Astrocyte of the spinal cord (primary cell): ENCODE measurements around the gene UPB1.

Source experiments
- DNase-seq: peaks from one replicate; pipeline ENCODE4 v3.0.0; 2011; ENCODE audit warnings: low read depth, low spot score
- H3K4me3 ChIP-seq: 2 replicates; pipeline ENCODE4 v1.5.1; 2011; ENCODE audit warnings: low read depth, mild to moderate bottlenecking, low read length, moderate library complexity
- in situ Hi-C: cut with HindIII; loops from 2 replicates; pipeline ENCODE4 v1.10.0; 2017; ENCODE audit warnings: low sequenced_read_pairs
- TF ChIP-seq, protein P1 (sequence below): IDR thresholded peaks from 2 replicates; pipeline ENCODE4 v1.5.1; 2012; ENCODE audit warnings: low read depth, mild to moderate bottlenecking, low read length, inconsistent platforms

UPB1 gene

DNA sequence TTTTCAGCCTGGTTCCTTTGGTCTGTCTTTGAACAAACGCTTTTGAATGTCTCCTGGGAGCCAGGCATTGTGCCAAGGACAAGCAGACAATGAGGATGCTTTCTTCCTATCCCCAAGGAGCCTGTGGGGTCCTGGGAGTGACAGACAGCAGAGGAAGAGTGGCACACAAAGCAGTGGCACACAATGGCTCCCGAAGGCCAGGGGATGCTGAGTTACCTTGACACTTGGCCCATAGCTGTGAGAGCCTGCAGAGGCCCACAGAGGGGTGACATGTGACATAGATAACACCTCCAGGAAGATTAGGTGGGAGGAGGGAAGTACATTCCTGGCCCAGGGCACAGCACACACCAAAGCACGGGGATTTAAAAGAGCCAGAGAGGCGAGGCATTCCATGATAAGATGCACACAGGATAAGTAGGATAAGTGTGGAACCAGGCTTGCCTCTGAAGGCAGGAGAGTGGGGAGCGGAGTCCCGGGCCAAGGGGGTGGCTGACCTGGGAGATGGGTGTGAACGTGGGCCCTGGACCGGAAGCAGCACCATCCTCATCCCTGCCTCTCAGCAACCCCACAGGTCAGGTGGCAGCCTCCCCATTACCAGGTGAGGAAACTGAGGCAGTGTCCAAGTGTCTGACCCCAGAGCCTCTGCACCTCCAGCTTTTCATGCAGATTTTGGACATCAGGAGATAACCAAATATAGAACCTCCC lies 6.3 kb downstream of the UPB1 start:
- in situ Hi-C loops = no loop called here
- DNase-seq = no peak
- H3K4me3 ChIP-seq = no peak overlapping the region
- TF ChIP-seq, protein P1, sequence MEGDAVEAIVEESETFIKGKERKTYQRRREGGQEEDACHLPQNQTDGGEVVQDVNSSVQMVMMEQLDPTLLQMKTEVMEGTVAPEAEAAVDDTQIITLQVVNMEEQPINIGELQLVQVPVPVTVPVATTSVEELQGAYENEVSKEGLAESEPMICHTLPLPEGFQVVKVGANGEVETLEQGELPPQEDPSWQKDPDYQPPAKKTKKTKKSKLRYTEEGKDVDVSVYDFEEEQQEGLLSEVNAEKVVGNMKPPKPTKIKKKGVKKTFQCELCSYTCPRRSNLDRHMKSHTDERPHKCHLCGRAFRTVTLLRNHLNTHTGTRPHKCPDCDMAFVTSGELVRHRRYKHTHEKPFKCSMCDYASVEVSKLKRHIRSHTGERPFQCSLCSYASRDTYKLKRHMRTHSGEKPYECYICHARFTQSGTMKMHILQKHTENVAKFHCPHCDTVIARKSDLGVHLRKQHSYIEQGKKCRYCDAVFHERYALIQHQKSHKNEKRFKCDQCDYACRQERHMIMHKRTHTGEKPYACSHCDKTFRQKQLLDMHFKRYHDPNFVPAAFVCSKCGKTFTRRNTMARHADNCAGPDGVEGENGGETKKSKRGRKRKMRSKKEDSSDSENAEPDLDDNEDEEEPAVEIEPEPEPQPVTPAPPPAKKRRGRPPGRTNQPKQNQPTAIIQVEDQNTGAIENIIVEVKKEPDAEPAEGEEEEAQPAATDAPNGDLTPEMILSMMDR = no peak

DNA sequence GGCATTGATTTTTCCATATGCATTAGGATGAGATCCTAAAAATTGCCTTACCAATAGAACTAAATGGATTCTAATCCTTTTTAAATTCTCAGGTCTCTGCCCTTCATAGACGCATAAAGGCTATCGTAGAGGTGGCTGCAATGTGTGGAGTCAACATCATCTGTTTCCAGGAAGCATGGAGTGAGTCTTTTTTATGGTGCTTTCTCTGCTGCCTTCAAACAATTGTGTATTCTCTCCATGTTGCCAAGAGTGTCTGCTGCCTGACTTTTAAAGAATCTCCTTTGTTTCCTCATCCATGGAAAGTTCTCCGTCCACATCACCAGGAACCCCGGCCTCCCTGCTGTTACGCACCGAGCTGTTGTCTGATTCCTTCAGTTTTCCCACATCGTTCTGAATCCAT lies 6.9 kb downstream of the UPB1 start:
- in situ Hi-C loops = no loop called here
- DNase-seq = no peak
- TF ChIP-seq, protein P1 = no peak
- no peak overlapping the region for H3K4me3 ChIP-seq

DNA sequence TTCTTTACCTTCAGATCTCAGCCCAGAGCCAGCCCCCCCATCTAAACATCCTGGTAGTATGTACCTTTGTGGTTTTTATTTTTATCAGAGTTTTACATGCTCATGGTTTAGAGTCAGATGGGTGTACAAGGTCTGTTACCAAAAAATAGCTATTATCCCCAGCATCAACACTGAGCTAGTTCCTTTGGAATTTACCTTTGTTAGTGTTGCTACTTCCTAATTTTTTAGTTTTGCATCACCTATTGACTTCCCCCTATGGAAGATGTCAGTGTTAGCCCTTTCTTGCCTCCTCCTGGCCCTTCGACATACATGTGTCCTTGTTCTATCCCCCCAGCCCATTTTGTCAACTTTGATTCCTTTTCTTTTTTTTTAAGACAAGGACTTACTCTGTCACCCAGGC lies 7.4 kb downstream of the UPB1 start:
- H3K4me3 ChIP-seq = no peak overlapping the region
- TF ChIP-seq, protein P1 = no peak
- DNase-seq = no peak
- in situ Hi-C loops = no loop called here

DNA sequence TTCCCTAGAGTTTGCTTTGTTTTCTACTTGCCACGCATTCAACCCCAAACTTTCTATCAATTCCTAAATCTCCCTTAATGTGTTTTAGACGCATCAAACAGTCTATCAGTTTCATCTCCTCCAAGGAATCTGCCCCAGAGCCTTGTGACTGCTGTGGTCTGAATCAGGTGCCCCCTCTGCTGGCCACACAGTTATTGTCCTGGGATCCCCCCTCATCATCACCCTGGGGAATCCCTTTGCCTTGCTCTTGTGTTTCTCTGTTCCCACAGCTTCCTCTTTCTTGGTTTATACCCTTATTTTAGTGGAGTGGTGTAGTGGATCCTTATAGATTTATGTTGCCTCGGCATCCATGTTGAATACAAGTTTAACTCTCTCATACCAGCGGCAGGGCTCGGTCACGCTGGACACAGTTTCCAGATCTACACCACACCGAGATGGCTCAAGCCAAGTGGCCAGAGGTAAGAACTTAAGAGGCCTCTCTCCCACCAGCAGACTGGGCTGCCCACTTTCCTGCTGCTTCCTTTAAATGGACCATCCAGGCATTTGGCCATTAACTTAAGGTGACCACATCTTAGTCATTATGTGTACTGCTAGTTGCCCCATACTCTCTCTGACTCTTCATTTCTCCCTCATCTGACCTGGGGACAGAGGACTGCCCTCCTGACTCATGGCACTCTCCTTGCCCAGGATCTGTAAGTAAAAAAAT lies 8.2 kb downstream of the UPB1 start:
- H3K4me3 ChIP-seq = no peak overlapping the region
- in situ Hi-C loops = no loop called here
- DNase-seq = peak; percentile 48
- TF ChIP-seq, protein P1 = peak; percentile 77

DNA sequence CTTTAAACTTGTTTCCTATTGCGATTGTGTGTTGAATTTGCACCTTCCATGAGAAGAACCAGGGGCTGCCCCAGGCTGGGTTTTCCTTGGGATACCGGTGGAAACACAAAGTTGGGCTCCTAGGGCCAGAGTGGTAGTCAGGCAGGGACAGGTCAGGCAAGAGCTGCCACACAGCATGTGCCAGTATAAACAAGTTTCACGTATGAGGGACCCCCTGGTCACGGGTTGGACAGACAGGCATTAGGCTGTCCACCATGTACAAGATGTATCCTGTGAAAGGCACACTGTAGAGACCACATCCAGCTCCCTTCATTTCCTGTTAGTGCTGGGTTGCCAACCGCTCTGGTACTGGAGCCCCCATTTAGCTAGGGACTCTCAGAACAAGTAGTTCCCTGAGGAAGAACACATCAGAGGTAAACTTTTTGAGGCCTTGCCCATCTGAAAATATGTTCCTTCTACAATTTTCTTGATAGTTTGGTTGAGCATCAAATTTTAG lies 8.8 kb downstream of the UPB1 start:
- no peak overlapping the region for H3K4me3 ChIP-seq
- TF ChIP-seq, protein P1 = no peak
- in situ Hi-C loops = no loop called here
- DNase-seq = no peak

DNA sequence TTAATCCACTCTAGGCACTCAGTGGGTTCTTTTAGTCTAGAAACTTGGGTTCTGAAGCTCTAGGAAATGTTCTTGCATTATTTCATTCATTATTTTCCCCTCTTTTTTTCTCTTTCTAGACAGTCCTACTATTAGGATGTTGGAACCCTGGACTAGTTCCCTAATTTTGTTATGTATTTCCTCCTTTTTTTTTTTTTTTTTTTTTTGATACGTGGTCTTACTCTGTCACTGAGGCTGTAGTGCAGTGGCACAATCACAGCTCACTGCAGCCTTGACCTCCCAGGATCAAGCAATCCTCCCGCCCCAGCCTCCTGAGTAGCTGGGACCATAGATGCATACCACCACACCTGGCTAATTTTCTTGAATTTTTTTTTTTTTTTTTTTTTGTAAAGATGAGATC lies 9.4 kb downstream of the UPB1 start:
- no peak overlapping the region for H3K4me3 ChIP-seq
- no peak for DNase-seq
- TF ChIP-seq, protein P1 = no peak
- in situ Hi-C loops = no loop called here
